Measurements from ENCODE around the gene FOXA2.

FOXA2 gene

DNA sequence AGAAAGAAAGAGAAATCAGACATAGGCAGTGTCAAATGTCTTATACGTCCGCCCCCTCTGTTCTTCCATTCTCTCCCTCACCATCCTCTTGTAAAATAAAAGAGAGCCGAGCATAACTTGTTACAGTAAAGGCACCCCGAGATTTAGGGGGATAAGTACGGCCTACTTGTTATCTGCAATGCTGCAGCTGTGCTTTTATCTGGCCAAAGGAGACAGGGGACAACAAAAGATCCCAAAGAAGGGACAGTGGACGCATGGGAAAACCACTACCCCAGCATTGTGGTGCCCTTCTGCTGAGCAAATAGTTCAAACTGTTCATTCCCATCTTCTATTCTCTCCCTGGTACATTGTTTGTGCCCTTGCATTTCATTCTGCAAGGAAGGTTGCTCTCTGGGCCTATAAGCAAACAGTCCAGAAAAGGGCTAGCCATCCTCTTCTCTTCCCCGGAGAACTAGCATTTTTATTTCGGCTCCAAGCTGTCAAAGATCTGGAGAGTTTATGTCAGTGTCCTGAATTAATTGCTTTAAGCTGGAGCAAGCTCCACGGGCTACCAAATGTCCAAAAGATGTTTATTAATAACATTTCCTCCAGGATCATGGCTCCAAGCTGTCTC is 22.3 kb downstream of the FOXA2 start:
- H4K5ac ChIP-seq (ENCODE audit: low read length) = no peak overlapping the region
- H2BK5ac ChIP-seq (ENCODE audit: low read length) = no peak overlapping the region
- no CpG with 5 or more reads among the region's 9 CpGs for WGBS (ENCODE audit: extremely low coverage, insufficient coverage, low lambda C conversion rate)

DNA sequence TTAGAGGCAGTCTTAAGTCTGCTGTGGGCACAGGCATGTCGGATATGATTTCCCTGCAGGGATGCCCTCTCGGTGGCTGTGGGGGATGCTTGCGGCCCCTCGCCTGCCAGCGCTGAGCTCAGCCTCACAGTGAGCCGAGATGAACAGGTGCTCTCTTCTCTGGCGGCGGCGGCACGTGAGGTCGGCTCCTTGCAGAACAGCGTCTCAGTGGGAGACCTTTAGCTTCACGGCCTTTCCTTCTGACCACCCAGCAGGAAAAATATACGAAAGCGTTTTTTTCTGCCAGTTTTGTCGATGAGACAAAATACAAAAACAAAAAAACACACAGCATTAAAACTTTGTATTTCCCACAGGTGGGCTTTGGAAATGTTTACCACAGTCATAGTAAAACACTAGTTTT is 23.6 kb downstream of the FOXA2 start:
- no CpG with 5 or more reads among the region's 16 CpGs for WGBS (ENCODE audit: extremely low coverage, insufficient coverage, low lambda C conversion rate)
- H3K18ac ChIP-seq (ENCODE audit: low read length) = no peak overlapping the region
- H4K8ac ChIP-seq (ENCODE audit: low read depth, low read length) = no peak overlapping the region
- H3K4me3 ChIP-seq (ENCODE audit: low read length) = no peak overlapping the region
- H3K4me2 ChIP-seq (ENCODE audit: low read length) = no peak overlapping the region
- H2BK15ac ChIP-seq (replicated peaks; ENCODE audit: low read depth) = no peak overlapping the region
- H2BK5ac ChIP-seq (ENCODE audit: low read length) = no peak overlapping the region
- H3K36me3 ChIP-seq (ENCODE audit: control insufficient read depth, insufficient read depth, low read length) = no peaks in the 10 kb centered on the region
- no peak overlapping the region for H3K56ac ChIP-seq (ENCODE audit: low read length)
- H3K4me1 ChIP-seq (ENCODE audit: control insufficient read depth, low read depth, low read length) = peaks cover 8% of the 10 kb centered on the region
- H3K79me1 ChIP-seq (ENCODE audit: low read length) = no peaks in the 10 kb centered on the region
- no peak overlapping the region for H4K5ac ChIP-seq (ENCODE audit: low read length)
- no peak overlapping the region for H2BK120ac ChIP-seq (ENCODE audit: low read depth, low read length)
- no peaks in the 10 kb centered on the region for H3K79me2 ChIP-seq (ENCODE audit: control insufficient read depth, insufficient read depth, low read length)
- no peak overlapping the region for H2AK5ac ChIP-seq (ENCODE audit: low read length)
- no peak for DNase-seq
- no peak overlapping the region for H3K27ac ChIP-seq (ENCODE audit: low read depth, low read length)
- H3K9ac ChIP-seq (ENCODE audit: low read length) = no peak overlapping the region
- H3K23ac ChIP-seq (ENCODE audit: low read length) = no peak overlapping the region
- H3K27me3 ChIP-seq (ENCODE audit: insufficient read depth, low read length, poor library complexity) = peaks cover 63% of the 10 kb centered on the region
- H3K4ac ChIP-seq (ENCODE audit: low read depth, low read length) = no peak overlapping the region

More for the DNA sequence above, 22.3 kb downstream of the FOXA2 start:
- Histone ChIP-seq H3K18ac (ENCODE audit: low read length) (peak overlapping the region; percentile 34), H3K4me1 (ENCODE audit: control insufficient read depth, low read depth, low read length) (peaks cover 9% of the 10 kb centered on the region), H3K27ac (ENCODE audit: low read depth, low read length) (no peak overlapping the region), H3K4me3 (ENCODE audit: low read length) (no peak overlapping the region), H2AK5ac (ENCODE audit: low read length) (no peak overlapping the region), H3K79me1 (ENCODE audit: low read length) (no peaks in the 10 kb centered on the region), H3K56ac (ENCODE audit: low read length) (no peak overlapping the region), H2BK15ac (replicated peaks; ENCODE audit: low read depth) (no peak overlapping the region), H3K79me2 (ENCODE audit: control insufficient read depth, insufficient read depth, low read length) (no peaks in the 10 kb centered on the region), H2BK120ac (ENCODE audit: low read depth, low read length) (no peak overlapping the region), H3K27me3 (ENCODE audit: insufficient read depth, low read length, poor library complexity) (peaks cover 70% of the 10 kb centered on the region), H3K23ac (ENCODE audit: low read length) (no peak overlapping the region), H3K4me2 (ENCODE audit: low read length) (no peak overlapping the region), H4K8ac (ENCODE audit: low read depth, low read length) (no peak overlapping the region), H3K9ac (ENCODE audit: low read length) (no peak overlapping the region), H3K4ac (ENCODE audit: low read depth, low read length) (no peak overlapping the region), H3K36me3 (ENCODE audit: control insufficient read depth, insufficient read depth, low read length) (no peaks in the 10 kb centered on the region)
- no peak for DNase-seq

DNA sequence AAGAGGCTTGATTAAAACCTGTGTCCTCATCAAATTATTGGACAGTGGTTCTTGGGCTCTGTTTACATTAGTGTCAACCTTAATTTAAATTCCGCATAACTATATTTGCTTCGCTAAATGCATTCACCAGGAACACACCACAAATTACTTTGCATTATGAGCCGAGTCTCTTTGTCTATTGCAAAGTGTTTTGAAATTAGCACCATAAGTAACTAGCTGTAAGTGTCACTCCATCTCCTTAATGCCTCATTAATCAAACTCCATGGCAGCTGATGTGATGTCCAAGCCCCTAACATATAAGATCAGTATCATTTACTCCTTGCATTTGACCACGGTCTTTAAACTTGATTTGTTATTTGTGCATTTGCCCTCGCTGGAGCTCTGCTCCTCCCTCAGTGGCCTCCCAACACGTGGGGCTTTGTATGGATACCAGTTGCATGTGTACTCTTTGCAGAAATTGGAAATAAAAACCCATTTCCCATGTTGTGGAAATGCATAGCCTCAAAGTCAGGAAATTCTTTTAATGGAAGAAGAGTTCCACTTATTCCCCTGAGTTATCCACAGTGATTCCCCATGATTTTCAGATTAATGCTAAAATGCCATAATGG is 24.6 kb downstream of the FOXA2 start:
- Histone ChIP-seq H3K4ac (ENCODE audit: low read depth, low read length) (no peak overlapping the region), H3K18ac (ENCODE audit: low read length) (no peak overlapping the region), H2BK120ac (ENCODE audit: low read depth, low read length) (no peak overlapping the region), H4K5ac (ENCODE audit: low read length) (no peak overlapping the region), H4K8ac (ENCODE audit: low read depth, low read length) (no peak overlapping the region), H3K79me2 (ENCODE audit: control insufficient read depth, insufficient read depth, low read length) (no peaks in the 10 kb centered on the region), H3K27ac (ENCODE audit: low read depth, low read length) (no peak overlapping the region), H2AK5ac (ENCODE audit: low read length) (no peak overlapping the region), H3K4me3 (ENCODE audit: low read length) (no peak overlapping the region), H3K36me3 (ENCODE audit: control insufficient read depth, insufficient read depth, low read length) (no peaks in the 10 kb centered on the region), H2BK15ac (replicated peaks; ENCODE audit: low read depth) (no peak overlapping the region), H3K79me1 (ENCODE audit: low read length) (no peaks in the 10 kb centered on the region), H3K56ac (ENCODE audit: low read length) (no peak overlapping the region), H3K9ac (ENCODE audit: low read length) (no peak overlapping the region), H2BK5ac (ENCODE audit: low read length) (no peak overlapping the region), H3K4me1 (ENCODE audit: control insufficient read depth, low read depth, low read length) (peaks cover 8% of the 10 kb centered on the region), H3K23ac (ENCODE audit: low read length) (no peak overlapping the region), H3K27me3 (ENCODE audit: insufficient read depth, low read length, poor library complexity) (peaks cover 59% of the 10 kb centered on the region), H3K4me2 (ENCODE audit: low read length) (no peak overlapping the region)
- DNase-seq = no peak
- no CpG with 5 or more reads among the region's 6 CpGs for WGBS (ENCODE audit: extremely low coverage, insufficient coverage, low lambda C conversion rate)

DNA sequence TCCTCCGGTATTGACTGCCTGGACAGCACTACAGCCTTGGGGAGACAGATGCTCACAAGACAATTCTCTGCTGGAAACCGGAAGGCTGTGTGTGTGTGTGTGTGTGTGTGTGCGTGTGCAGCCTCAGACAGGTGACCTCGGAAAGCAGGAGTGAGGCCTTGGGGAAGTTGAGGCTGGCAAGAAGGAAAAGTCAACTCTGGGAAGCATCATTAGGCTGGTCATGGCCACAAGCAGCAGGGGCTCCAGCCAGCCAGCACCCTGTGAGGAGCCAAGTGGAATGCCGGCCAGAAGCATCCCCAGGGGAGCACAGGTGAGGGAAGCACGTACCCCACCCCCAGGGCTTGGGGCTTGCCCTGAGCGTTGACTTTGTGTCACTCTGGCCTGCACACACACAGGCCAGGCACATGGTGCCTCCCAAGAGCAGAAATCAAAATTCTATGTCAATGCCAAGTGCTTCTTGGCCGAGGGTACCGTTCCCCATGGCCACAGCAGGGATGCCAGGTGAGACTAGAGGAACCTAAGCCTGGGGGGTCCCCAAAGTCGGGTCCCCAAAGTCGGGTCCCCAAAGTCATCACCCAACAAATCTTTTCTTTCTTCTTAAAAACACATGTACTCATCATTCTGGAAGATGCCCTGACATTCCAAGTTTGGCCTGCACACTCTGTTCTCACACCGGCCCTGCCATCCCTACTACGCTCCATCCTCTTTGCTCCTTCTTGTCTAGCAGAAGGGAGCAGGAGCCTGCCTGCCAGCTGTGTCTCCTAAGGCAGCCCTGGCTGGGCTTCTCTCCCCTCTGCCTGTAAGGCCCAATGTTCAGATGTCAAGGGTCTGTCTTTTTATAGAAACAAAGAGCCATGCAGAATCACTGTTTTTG is 26.7 kb downstream of the FOXA2 start:
- Histone ChIP-seq H3K27ac (ENCODE audit: low read depth, low read length) (no peak overlapping the region), H3K4me1 (ENCODE audit: control insufficient read depth, low read depth, low read length) (no peaks in the 10 kb centered on the region), H3K18ac (ENCODE audit: low read length) (no peak overlapping the region), H3K23ac (ENCODE audit: low read length) (no peak overlapping the region), H2BK5ac (ENCODE audit: low read length) (no peak overlapping the region), H3K56ac (ENCODE audit: low read length) (no peak overlapping the region), H2BK15ac (replicated peaks; ENCODE audit: low read depth) (no peak overlapping the region), H3K4me3 (ENCODE audit: low read length) (no peak overlapping the region), H4K8ac (ENCODE audit: low read depth, low read length) (no peak overlapping the region), H3K4me2 (ENCODE audit: low read length) (no peak overlapping the region), H3K36me3 (ENCODE audit: control insufficient read depth, insufficient read depth, low read length) (no peaks in the 10 kb centered on the region), H3K4ac (ENCODE audit: low read depth, low read length) (no peak overlapping the region), H3K27me3 (ENCODE audit: insufficient read depth, low read length, poor library complexity) (peaks cover 41% of the 10 kb centered on the region), H3K9ac (ENCODE audit: low read length) (no peak overlapping the region), H2AK5ac (ENCODE audit: low read length) (no peak overlapping the region), H3K79me2 (ENCODE audit: control insufficient read depth, insufficient read depth, low read length) (no peaks in the 10 kb centered on the region), H3K79me1 (ENCODE audit: low read length) (no peaks in the 10 kb centered on the region), H4K5ac (ENCODE audit: low read length) (no peak overlapping the region), H2BK120ac (ENCODE audit: low read depth, low read length) (no peak overlapping the region)
- no CpG with 5 or more reads among the region's 13 CpGs for WGBS (ENCODE audit: extremely low coverage, insufficient coverage, low lambda C conversion rate)
- DNase-seq = no peak

DNA sequence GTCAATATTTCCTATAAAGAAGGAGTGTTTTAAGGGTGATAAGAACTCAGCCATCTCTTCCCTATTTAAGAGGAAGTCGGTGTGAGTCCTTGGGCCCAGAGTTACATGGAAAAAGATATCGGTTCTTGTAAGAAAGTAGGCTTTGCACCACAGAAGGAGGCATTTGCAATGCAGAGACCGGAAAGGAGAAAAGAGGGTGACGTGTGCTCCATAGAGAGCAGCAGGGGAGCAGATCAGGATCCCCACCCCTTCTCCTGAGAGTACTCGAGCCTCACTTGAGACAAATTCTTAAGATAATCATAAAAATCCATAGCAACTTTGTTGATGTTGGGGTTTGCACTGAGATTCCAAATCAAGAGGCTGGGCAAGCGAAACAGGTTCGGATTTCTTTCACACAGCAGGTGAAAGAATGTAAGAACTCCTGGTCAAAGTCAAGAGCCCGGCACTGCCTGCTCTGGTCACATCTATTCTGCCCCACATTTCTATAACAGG is 27.8 kb downstream of the FOXA2 start:
- DNase-seq = no peak
- no CpG with 5 or more reads among the region's 8 CpGs for WGBS (ENCODE audit: extremely low coverage, insufficient coverage, low lambda C conversion rate)
- Histone ChIP-seq H3K27ac (ENCODE audit: low read depth, low read length) (no peak overlapping the region), H4K8ac (ENCODE audit: low read depth, low read length) (no peak overlapping the region), H3K9ac (ENCODE audit: low read length) (no peak overlapping the region), H3K23ac (ENCODE audit: low read length) (no peak overlapping the region), H2BK120ac (ENCODE audit: low read depth, low read length) (no peak overlapping the region), H3K4ac (ENCODE audit: low read depth, low read length) (no peak overlapping the region), H2AK5ac (ENCODE audit: low read length) (no peak overlapping the region), H3K36me3 (ENCODE audit: control insufficient read depth, insufficient read depth, low read length) (no peaks in the 10 kb centered on the region), H3K79me2 (ENCODE audit: control insufficient read depth, insufficient read depth, low read length) (no peaks in the 10 kb centered on the region), H3K56ac (ENCODE audit: low read length) (no peak overlapping the region), H3K27me3 (ENCODE audit: insufficient read depth, low read length, poor library complexity) (peaks cover 32% of the 10 kb centered on the region), H2BK5ac (ENCODE audit: low read length) (no peak overlapping the region), H2BK15ac (replicated peaks; ENCODE audit: low read depth) (no peak overlapping the region), H3K18ac (ENCODE audit: low read length) (no peak overlapping the region), H3K4me1 (ENCODE audit: control insufficient read depth, low read depth, low read length) (no peaks in the 10 kb centered on the region), H4K5ac (ENCODE audit: low read length) (no peak overlapping the region), H3K4me2 (ENCODE audit: low read length) (no peak overlapping the region), H3K79me1 (ENCODE audit: low read length) (no peaks in the 10 kb centered on the region), H3K4me3 (ENCODE audit: low read length) (no peak overlapping the region)

Measured in mesendoderm (in vitro differentiated cells).